Stimulated activated CD4-positive, alpha-beta T cell treated with anti-CD3 and anti-CD28 coated beads, Interleukin-12 subunit alpha, Interleukin-12 subunit beta, amount 100 ng/mL, for 24 hours (primary cell): ENCODE results near the gene NFIX.

Source experiments
- DNase-seq, 2 experiments: peaks; one replicate each; pipeline ENCODE4 v3.0.0-alpha.2; 2020; ENCODE audit warnings: low read depth in 2 of 2

The NFIX gene

GRCh38 chr19:12987781-12988180 is 7.5 kb upstream of the NFIX start:
- no peak for DNase-seq

- no peak for DNase-seq
Observed at GRCh38 chr19:12990431-12990830, 4.8 kb upstream of the NFIX start.

GRCh38 chr19:12990853-12991252 is 4.4 kb upstream of the NFIX start:
- DNase-seq = no peak

GRCh38 chr19:12991296-12991695 is 4.0 kb upstream of the NFIX start:
- no peak for DNase-seq

- DNase-seq = no peak
Observed at GRCh38 chr19:12992729-12993128, 2.5 kb upstream of the NFIX start.

GRCh38 chr19:12993562-12993961 is 1.7 kb upstream of the NFIX start:
- no peak for DNase-seq

GRCh38 chr19:12995596-12996405 is 526 bp downstream of the NFIX start:
- DNase-seq = no peak

GRCh38 chr19:12996406-12997094 is 1.3 kb downstream of the NFIX start:
- no peak for DNase-seq

- DNase-seq = no peak
Observed at GRCh38 chr19:12997179-12997966, 2.1 kb downstream of the NFIX start.

- no peak for DNase-seq
Observed at GRCh38 chr19:12997967-12998940, 3.0 kb downstream of the NFIX start.

GRCh38 chr19:13001166-13001501 is 5.9 kb downstream of the NFIX start:
- DNase-seq = no peak

GRCh38 chr19:13001502-13002165 is 6.4 kb downstream of the NFIX start:
- DNase-seq = no peak

GRCh38 chr19:13002166-13002898 is 7.1 kb downstream of the NFIX start:
- DNase-seq = no peak

GRCh38 chr19:13003081-13003480 is 7.8 kb downstream of the NFIX start:
- DNase-seq = no peak

- DNase-seq = no peak
Observed at GRCh38 chr19:13004273-13004672, 9.0 kb downstream of the NFIX start.

- no peak for DNase-seq
Observed at GRCh38 chr19:13005253-13005652, 10.0 kb downstream of the NFIX start.

- DNase-seq = no peak
Observed at GRCh38 chr19:13005861-13006370, 10.6 kb downstream of the NFIX start.

- DNase-seq = no peak
Observed at GRCh38 chr19:13006431-13007281, 11.4 kb downstream of the NFIX start.
